Measurements from ENCODE around the gene RAD54L.

DNA sequence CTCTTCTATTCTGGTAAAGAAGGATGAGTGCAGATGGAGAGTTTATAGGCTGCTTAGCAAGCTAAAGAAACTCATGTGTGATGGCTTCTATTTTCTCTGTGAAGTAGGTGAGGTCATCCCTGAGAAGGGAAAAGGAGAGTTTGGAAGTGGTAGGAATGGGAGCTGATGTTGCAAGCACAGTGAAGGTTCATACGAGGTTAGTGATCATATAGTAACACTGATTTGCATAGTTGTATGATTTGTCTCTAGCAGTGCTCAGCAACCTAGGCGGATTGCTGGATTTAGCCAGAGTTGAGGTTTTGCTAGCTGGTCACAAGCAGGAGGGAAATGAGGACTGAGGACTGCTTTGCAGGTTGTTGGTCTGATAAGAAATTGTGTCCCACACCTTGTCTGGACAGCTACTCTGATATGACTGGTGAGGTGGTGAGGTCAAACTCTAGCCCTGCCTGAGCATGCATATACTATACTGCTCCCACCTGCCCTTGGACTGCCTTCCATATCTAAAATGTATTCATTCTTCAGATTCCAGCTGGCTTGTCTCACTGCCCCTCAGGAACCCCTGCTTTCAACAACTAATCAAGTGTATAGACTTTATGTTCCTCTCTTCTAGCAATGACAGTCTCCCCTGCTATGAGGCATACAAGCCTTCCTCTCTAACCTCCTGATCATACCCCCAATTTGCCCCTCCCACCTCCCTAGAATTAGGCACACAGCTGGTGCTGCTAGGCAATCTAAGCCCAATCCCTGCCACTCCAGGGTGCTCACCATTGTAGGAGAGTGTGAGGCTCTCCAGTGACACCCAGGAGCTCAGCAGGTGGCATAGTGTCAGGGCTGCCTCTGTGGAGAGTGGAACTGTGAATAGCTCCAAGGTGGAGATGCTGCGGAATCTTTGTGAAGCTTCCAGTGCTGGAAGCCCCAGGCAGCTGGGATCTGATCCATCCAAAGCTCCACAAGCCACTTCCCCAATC lies 37.3 kb downstream of the RAD54L start:
- TF ChIP-seq, protein P1, sequence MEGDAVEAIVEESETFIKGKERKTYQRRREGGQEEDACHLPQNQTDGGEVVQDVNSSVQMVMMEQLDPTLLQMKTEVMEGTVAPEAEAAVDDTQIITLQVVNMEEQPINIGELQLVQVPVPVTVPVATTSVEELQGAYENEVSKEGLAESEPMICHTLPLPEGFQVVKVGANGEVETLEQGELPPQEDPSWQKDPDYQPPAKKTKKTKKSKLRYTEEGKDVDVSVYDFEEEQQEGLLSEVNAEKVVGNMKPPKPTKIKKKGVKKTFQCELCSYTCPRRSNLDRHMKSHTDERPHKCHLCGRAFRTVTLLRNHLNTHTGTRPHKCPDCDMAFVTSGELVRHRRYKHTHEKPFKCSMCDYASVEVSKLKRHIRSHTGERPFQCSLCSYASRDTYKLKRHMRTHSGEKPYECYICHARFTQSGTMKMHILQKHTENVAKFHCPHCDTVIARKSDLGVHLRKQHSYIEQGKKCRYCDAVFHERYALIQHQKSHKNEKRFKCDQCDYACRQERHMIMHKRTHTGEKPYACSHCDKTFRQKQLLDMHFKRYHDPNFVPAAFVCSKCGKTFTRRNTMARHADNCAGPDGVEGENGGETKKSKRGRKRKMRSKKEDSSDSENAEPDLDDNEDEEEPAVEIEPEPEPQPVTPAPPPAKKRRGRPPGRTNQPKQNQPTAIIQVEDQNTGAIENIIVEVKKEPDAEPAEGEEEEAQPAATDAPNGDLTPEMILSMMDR (conservative IDR thresholded peaks at IDR 0.05) = no peak
- no peak for TF ChIP-seq EZH2 (IDR thresholded peaks at IDR 0.05; ENCODE audit: low read depth)

All from PC-9 (cell line).